ENCODE data around the gene BTBD6.

The BTBD6 gene

DNA sequence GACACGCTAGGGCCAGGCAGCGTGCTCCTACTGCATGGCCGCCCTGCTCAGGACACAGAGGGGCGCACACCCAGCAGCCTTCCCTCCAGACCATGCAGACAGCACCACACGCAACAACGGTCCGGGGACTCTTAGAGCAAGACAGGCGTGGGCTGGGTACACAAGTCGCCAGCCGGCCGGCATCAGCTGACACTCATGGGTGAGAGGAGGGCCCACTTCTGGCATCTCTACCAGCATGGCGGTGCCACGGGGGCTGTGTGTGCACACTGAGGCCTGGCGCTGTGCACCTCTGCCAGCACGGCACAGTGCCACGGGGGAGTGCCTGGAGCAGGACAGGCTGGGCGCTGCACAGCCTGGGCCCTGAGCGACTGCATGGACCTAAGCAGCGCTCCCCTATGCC lies 6.7 kb upstream of the BTBD6 start:
- no peak for DNase-seq

GRCh38 chr14:105244334-105244733 lies 4.0 kb upstream of the BTBD6 start:
- DNase-seq = no peak

DNA sequence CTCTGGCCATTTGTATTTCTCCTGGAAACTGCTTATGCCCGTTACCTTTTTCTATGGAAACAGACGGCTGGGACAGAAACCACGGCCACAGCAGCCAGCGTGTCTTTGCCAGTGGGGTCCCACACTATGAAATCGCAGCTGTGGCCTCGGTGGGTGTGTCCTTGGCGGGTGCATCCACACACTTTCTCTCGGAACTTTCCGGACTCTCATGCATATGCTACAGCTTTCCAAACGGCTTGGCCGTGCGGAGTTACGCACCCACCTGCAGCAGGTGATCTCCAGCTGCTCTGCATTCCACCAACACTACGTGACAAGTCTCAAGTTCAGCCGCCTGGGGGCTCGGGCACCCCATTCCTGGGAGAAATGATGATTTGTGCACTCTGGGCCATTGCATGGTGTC lies 1.3 kb upstream of the BTBD6 start:
- no peak for DNase-seq

- DNase-seq = no peak
Measured at GRCh38 chr14:105247715-105248367, 492 bp upstream of the BTBD6 start.

- DNase-seq = no peak
Measured at GRCh38 chr14:105249182-105250007, 1.1 kb downstream of the BTBD6 start.

- no peak for DNase-seq
Measured at GRCh38 chr14:105250008-105250366, 1.7 kb downstream of the BTBD6 start.

- DNase-seq = peak; percentile 93
Measured at GRCh38 chr14:105250986-105251385, 2.7 kb downstream of the BTBD6 start.

DNA sequence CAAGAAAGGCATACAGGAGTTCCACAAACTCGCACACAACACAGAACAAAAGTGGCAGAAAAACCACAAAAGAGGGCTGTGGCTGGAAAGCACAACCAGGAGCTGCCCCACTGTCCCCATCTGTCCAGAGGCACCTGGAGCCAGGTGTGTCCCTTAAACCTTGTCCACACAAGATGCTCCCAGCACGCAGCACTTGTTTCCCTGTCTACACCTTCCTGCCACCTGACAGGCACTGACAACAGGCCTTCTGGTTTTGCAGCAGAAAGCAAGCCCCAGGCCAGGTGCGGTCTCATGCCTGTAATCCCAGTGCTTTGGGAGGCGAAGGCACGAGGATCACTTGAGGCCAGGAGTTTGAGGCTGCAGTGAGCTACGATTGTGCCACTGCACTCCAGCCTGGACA lies 3.6 kb downstream of the BTBD6 start:
- DNase-seq = no peak

GRCh38 chr14:105252552-105253328 lies 4.4 kb downstream of the BTBD6 start:
- no peak for DNase-seq

DNA sequence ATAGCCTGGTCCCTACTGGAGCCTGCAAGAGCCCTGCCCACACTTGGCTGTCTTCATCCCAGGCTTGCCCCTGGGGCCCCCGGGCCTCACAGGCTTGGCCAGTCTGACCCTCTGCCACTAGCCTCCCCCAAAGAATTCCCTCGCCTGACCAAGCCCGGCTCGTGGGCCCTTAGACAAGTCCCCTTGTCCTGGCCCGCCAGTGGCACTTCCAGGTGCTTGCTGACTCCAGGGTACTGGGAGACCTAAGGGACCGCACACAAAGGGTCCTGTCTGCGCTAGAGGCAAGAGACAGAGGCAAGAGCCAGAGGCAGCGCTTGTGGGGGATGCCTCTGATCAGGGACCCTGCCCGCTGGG lies 5.0 kb downstream of the BTBD6 start:
- DNase-seq = no peak

- peak; percentile 25 for DNase-seq
Measured at GRCh38 chr14:105255021-105255507, 6.7 kb downstream of the BTBD6 start.

DNA sequence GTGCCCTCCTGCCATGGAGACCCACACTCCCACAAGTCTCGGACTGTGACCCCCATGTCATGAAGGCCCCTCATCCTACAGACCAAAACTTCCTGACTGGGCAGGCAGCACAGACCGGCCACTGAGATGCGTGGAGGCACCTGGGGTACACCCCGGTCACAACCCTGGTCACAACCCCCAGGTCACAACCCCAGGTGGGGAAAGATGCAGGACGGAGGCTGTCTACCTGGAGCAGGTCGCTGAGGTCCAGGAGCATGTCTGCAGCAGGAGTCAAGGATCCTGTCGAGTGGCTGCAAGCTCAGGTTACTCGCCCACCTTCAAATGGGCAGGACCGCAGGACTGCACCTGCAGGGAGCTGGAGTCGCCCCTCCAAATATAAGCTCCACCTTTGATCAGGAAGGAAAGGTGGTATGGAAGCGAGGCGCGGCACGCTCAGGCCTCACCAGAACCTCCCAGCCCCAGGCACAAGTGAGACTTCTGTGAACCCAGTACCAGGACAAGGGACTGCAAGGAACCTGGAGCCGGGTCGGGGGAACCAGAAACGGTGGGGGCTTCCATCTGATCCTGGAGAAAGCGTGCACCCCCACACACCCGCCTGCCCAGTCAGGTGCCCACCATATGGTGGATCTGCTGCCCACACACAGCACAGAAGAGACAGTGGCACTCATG lies 8.1 kb downstream of the BTBD6 start:
- no peak for DNase-seq

DNA sequence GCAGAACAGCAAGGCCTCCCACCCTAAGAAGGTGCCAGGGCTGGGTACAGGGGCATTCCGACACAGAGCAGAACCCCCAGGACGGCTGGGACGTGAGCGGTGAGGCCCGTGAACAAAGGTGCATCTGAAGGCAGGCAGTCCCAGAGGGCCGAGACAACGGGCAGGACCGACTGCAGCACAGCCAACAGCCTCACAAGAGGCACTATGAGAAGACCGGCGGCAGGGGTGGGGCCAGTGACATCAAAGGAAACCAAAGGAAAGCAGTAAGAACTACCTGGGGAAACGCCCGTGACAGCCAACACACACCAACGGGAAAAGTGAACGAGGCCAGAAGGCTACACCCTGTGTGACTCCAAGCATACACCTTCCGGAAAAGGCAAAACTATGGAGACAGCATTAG lies 9.1 kb downstream of the BTBD6 start:
- no peak for DNase-seq

DNA sequence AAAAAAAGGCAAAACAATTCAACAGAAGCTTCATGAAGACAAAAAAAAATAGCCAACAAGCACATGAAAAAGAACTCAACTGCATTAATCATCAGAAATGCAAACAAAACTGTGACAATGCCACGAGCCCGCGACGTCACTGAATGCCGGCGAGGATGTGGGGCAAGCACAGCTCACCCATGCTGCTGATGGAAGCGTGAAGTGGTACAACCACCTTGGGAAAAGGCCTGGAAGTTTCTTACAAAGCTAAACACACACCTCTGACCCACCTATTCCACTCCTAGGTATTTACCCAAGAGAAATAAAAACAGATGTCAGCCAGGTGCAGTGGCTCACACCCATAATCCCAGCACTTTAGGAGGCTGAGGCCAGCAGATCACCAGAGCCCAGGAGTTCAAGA lies 10.5 kb downstream of the BTBD6 start:
- DNase-seq = no peak

DNA sequence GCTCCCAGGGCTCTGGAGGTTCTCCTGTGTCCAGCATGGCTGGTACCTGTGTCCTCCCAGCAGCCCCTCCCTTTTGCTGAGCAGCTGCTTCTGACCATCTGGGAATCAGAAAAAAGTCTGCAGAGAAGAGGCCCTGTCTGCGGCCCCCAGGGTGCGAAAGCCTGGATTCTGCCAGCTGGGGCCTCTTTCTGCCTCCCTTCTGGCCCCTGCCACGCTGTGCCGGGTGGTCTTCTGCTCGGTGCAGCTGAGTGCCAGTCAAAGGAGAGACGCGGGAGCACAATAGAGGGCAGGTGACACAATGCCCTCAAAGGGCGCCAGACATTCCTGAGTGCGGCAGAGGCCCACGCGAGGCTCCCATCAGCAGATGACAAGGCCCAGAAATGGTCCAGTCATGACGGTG lies 12.6 kb downstream of the BTBD6 start:
- DNase-seq = no peak

DNA sequence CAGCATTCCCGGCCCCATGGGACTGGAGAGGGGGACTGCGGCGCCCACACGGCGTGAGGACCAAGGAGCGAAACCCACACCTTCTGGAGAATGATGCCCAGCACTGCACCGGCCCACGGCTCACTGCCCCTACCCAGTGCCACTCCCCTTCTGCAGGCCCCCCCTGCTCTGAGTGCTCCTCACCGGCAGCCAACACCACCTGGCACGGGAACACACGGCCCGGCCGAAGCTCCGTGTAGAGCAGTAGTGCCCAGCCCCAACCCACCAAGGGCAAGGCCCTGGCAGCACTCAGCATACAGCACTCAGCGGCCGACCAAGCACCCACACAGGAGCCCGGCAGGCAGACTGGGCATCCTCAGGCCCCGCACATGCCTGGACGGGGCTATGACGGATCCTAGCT lies 13.4 kb downstream of the BTBD6 start:
- no peak for DNase-seq

GRCh38 chr14:105267820-105268548 lies 19.7 kb downstream of the BTBD6 start:
- peak; percentile 14 for DNase-seq

- no peak for DNase-seq
Measured at GRCh38 chr14:105268736-105269354, 20.5 kb downstream of the BTBD6 start.

- no peak for DNase-seq
Measured at GRCh38 chr14:105269405-105269804, 21.1 kb downstream of the BTBD6 start.

GRCh38 chr14:105271224-105271890 lies 23.0 kb downstream of the BTBD6 start:
- DNase-seq = no peak

DNA sequence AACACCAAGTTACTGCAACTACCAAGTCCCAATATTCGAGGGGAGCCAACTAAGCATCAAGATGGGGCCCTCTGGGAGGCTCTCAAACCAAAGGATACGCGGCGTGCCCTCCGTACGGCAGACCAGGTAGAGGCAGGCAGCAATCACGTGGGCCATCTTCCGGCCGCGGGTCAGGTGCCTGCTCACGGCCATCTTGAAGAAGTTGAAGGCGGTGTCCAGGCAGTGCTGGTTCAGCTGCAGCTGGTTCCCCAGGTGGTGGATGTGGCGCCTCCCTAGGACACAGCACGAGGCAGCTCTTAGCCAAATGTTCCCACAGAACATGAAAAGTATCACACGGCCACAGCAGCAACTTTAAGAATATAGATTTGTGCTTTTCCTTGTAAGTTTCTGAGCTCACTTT lies 24.3 kb downstream of the BTBD6 start:
- DNase-seq = no peak

- DNase-seq = no peak
Measured at GRCh38 chr14:105273062-105273461, 24.7 kb downstream of the BTBD6 start.

All from NCI-H1694 treated with DMSO at 0.1 percent for 48 hours (cell line).